SK-N-SH treated with all-trans-retinoic acid at 6 μM for 48 hours (cell line): ENCODE results near the gene GINS3.

Experiments used
- BACH2 ChIP-seq: fragments of 250-450 bp; sonication (Bioruptor Pico); IDR thresholded peaks from 2 replicates; pipeline ENCODE4 v1.9.0; 2021; ENCODE audit warnings: mild to moderate bottlenecking, borderline replicate concordance
- GLIS3 ChIP-seq: fragments of 250-450 bp; sonication (Bioruptor Pico); IDR thresholded peaks from 2 replicates; pipeline ENCODE4 v1.5.0; 2020; ENCODE audit warnings: mild to moderate bottlenecking, moderate library complexity
- TCF4 ChIP-seq: fragments of 250-450 bp; sonication (Bioruptor Pico); IDR thresholded peaks from 2 replicates; pipeline ENCODE4 v1.8.0; 2021; ENCODE audit warnings: mild to moderate bottlenecking, moderate library complexity, borderline replicate concordance
- ZFP3 ChIP-seq: fragments of 250-450 bp; sonication (Bioruptor Pico); IDR thresholded peaks from 2 replicates; pipeline ENCODE4 v1.5.0; 2020; ENCODE audit warnings: mild to moderate bottlenecking, moderate library complexity
- TF ChIP-seq, protein P1 (sequence below): fragments of 250-450 bp; sonication (Bioruptor Pico); IDR thresholded peaks from 2 replicates; pipeline ENCODE4 v1.5.1; 2020; ENCODE audit warnings: low read depth, mild to moderate bottlenecking, moderate library complexity

- TF ChIP-seq, protein P1, sequence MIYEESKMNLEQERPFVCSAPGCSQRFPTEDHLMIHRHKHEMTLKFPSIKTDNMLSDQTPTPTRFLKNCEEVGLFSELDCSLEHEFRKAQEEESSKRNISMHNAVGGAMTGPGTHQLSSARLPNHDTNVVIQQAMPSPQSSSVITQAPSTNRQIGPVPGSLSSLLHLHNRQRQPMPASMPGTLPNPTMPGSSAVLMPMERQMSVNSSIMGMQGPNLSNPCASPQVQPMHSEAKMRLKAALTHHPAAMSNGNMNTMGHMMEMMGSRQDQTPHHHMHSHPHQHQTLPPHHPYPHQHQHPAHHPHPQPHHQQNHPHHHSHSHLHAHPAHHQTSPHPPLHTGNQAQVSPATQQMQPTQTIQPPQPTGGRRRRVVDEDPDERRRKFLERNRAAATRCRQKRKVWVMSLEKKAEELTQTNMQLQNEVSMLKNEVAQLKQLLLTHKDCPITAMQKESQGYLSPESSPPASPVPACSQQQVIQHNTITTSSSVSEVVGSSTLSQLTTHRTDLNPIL (CRISPR knock-in tag) = no peak
- no peak for TF ChIP-seq TCF4
- no peak for TF ChIP-seq GLIS3 (CRISPR knock-in tag)
- TF ChIP-seq ZFP3 (CRISPR knock-in tag) = no peak
- TF ChIP-seq BACH2 = no peak
Observed at GRCh38 chr16:58426966-58427365, 34.7 kb downstream of the GINS3 start.
